Gastrocnemius medialis (tissue), 4 donors: Measurements from ENCODE around the gene RASAL2. TPM values are rescaled to one million over a fixed set of nuclear protein-coding genes. Genes with fewer than 3 reads are reported as not detected.
A peak's percentile ranks its signal among the peaks of the same experiment; 100 is the strongest.

Experiments used
- ATAC-seq, 2 donors: fragments of 150-250 bp; one replicate each; pipeline ENCODE4 v1.9.1; 2016
- DNase-seq, 2 donors: peaks; one replicate each; pipeline ENCODE4 v3.0.0-alpha.2; 2019
- H3K27ac ChIP-seq, 4 donors: fragments of 200-600 bp; sonication (generic); 1 replicate in 1 of 4; 2 replicates in 3 of 4; pipeline ENCODE4 v1.5.1; 2016 to 2018; ENCODE audit warnings: mild to moderate bottlenecking in 2 of 4, moderate library complexity in 1 of 4
- H3K27me3 ChIP-seq, 3 donors: fragments of 200-600 bp; sonication (generic) in 2 of 3; 1 replicate in 1 of 3; 2 replicates in 2 of 3; pipeline versions ENCODE4 v1.5.1 to v1.6.0; 2016 to 2019; ENCODE audit warnings: mild to moderate bottlenecking in 1 of 3, moderate library complexity in 1 of 3
- H3K36me3 ChIP-seq, 2 donors: fragments of 200-600 bp; sonication (generic) in 1 of 2; one replicate each; pipeline ENCODE4 v1.5.1; 2017 to 2018
- H3K4me1 ChIP-seq, 2 donors: fragments of 200-600 bp; sonication (generic) in 1 of 2; one replicate each; pipeline ENCODE4 v1.5.1; 2016 to 2017; ENCODE audit warnings: mild to moderate bottlenecking in 2 of 2
- H3K4me3 ChIP-seq, 4 donors: fragments of 200-600 bp; sonication (generic) in 3 of 4; 1 replicate in 1 of 4; 2 replicates in 3 of 4; pipeline ENCODE4 v1.5.1; 2016 to 2019; ENCODE audit warnings: mild to moderate bottlenecking in 2 of 4
- H3K9me3 ChIP-seq, 3 donors: fragments of 200-600 bp; sonication (generic) in 2 of 3; 1 replicate in 1 of 3; 2 replicates in 2 of 3; pipeline ENCODE4 v1.5.1; 2016 to 2019
- POLR2A ChIP-seq, 2 donors: fragments of 450-650 bp; IDR thresholded peaks; one replicate each; pipeline ENCODE4 v1.6.1; 2017; ENCODE audit warnings: antibody characterized with exemption in 2 of 2, mild to moderate bottlenecking in 2 of 2, moderate library complexity in 2 of 2
- in situ Hi-C, 4 donors: fragments of 200-750 bp; cut with MboI; loops; one replicate each; pipeline versions ENCODE4 v1.15.0 to v1.8.0; 2017; ENCODE audit warnings: low sequenced_read_pairs in 4 of 4
- intact Hi-C: fragments of 100-400 bp; cut with DNase I; formaldehyde crosslinking; loops from one replicate; pipeline ENCODE4 v1.15.1; 2023; ENCODE audit warnings: low total_unique reads
- total RNA-seq, 4 donors: library from RNA; depleted of rRNA; stranded (reverse); fragments of >200 nt; gene quantifications; one replicate each; pipeline versions ENCODE4 v1.1.0 to v1.2.3, GENCODE V29; 2016
- TF ChIP-seq, protein P1 (sequence below), 5 experiments: fragments of 450-650 bp in 3 of 5; fragments of 200-600 bp in 2 of 5; sonication (generic) in 2 of 5; IDR thresholded peaks in 4 of 5; conservative IDR thresholded peaks in 1 of 5; 1 replicate in 4 of 5; 2 replicates in 1 of 5; pipeline ENCODE4 v1.5.1; 2016 to 2019; ENCODE audit warnings: antibody characterized with exemption in 5 of 5, mild to moderate bottlenecking in 3 of 5, moderate library complexity in 3 of 5

The RASAL2 gene
- total RNA-seq, 4 donors from 2014 or later = 7.6 to 13.4 (median 8.8) TPM

DNA sequence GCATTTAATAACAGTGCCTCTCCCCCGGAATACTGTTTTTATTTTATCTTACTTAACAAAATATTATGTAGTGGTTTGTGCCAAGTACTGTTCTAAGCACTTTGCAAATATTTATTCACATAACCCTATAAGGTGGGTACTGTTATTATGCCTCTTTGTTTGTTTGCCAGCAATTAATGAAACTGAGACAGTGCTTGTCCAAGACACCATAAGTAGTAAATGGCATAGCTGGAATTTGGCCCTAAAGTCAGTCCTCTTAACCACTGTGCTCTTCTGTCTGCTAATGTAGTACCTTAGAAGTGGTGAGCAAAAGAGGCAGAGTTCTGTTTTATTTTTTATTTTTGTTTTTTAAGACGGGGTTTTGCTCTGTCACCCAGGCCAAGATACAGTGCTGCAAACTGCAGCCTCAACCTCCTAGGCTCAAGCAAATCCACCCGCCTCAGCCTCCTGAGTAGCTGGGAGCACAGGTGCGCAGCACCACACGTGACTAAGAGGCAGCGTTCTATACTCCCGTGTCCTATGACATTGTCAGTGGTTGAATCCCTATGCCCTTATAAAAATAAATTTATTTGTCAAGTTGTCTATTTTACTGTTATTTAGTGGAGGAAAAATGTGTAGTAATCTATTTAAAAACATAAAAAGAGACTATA, 237.1 kb downstream of the RASAL2 start:
- no peaks in the 10 kb centered on the region for H3K36me3 ChIP-seq
- in situ Hi-C loops = loop anchor here in 1 of 4 donors (25.0 kb wide), 1 partner anchor 681 kb away; no protein-coding TSS in a partner anchor
- TF ChIP-seq, protein P1, sequence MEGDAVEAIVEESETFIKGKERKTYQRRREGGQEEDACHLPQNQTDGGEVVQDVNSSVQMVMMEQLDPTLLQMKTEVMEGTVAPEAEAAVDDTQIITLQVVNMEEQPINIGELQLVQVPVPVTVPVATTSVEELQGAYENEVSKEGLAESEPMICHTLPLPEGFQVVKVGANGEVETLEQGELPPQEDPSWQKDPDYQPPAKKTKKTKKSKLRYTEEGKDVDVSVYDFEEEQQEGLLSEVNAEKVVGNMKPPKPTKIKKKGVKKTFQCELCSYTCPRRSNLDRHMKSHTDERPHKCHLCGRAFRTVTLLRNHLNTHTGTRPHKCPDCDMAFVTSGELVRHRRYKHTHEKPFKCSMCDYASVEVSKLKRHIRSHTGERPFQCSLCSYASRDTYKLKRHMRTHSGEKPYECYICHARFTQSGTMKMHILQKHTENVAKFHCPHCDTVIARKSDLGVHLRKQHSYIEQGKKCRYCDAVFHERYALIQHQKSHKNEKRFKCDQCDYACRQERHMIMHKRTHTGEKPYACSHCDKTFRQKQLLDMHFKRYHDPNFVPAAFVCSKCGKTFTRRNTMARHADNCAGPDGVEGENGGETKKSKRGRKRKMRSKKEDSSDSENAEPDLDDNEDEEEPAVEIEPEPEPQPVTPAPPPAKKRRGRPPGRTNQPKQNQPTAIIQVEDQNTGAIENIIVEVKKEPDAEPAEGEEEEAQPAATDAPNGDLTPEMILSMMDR (IDR thresholded peaks at IDR 0.05 in 4 of 5, conservative IDR thresholded peaks at IDR 0.05 in 1 of 5) = no peak
- no peak for TF ChIP-seq POLR2A (IDR thresholded peaks at IDR 0.05)
- no peak for DNase-seq
- H3K27me3 ChIP-seq = no peaks in the 10 kb centered on the region
- no peak overlapping the region for H3K4me3 ChIP-seq
- peaks cover 29 to 39% of the 10 kb centered on the region in 2 donors for H3K4me1 ChIP-seq
- H3K9me3 ChIP-seq = no peaks in the 10 kb centered on the region
- peak in 1 of 2 donors; percentile 44 for ATAC-seq
- H3K27ac ChIP-seq = peak overlapping the region in 3 of 4 donors; percentile 58 to 70 (median 70)
- intact Hi-C loops = no loop called here

DNA sequence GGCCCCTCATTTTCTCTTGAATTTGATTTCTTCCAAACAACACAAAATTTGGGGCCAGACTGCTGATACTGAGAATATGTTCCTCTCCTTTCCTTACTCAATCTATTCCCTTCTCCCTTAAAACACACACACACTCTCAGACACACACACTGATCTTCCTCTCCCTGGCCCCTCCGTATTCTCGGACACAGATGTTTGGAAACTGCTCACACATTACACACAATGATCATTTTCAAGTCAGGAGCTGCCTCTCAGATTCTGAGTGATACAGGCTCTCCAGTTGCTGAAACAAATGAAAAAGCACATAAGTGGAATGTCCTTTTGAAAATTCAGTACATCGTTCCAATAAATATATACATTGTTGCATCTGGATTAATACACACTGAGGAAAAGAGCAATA, 241.5 kb downstream of the RASAL2 start:
- Histone ChIP-seq H3K4me3 (no peak overlapping the region), H3K9me3 (no peaks in the 10 kb centered on the region), H3K36me3 (no peaks in the 10 kb centered on the region), H3K27me3 (no peaks in the 10 kb centered on the region), H3K4me1 (peaks cover 26 to 36% of the 10 kb centered on the region in 2 donors), H3K27ac (no peak overlapping the region)
- no peak for DNase-seq
- in situ Hi-C loops (loop anchor here in 1 of 4 donors (25.0 kb wide), 1 partner anchor 677 kb away; no protein-coding TSS in a partner anchor), intact Hi-C loops (no loop called here)
- ATAC-seq = no peak
- TF ChIP-seq, protein P1 (IDR thresholded peaks at IDR 0.05 in 4 of 5, conservative IDR thresholded peaks at IDR 0.05 in 1 of 5) = no peak
- no peak for TF ChIP-seq POLR2A (IDR thresholded peaks at IDR 0.05)

DNA sequence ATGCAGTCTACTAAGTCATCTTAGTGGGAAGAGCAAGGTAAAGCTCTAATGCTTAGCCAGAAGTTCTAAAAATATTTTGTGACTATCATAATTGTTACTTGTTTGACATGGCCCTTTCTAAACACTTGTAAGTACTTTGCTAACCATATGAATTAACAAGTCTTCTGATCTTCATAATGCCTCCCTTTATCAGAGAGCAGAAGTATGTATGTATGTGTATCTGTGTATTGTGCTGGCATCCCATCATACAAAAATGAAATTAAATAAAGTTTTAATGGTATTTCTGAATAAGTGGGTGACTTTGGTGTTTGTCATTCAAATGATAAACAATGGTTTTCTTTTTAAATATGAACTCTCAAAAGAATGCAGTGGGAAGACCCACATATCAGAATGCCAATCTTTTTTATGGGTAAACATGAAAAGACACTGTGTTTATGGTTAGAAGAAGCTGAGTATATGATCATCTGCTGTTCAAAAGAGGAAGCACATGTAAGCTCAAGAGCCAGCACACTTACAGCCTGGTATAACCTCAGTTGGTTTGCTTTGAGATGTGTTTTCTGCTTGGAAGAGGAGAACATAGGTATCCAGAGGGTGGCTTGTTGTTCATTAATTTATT, 243.3 kb downstream of the RASAL2 start:
- Histone ChIP-seq H3K4me1 (peaks cover 39 to 42% of the 10 kb centered on the region in 2 donors), H3K27me3 (no peaks in the 10 kb centered on the region), H3K36me3 (no peaks in the 10 kb centered on the region), H3K27ac (peak overlapping the region in 1 of 4 donors; percentile 9), H3K9me3 (no peaks in the 10 kb centered on the region), H3K4me3 (no peak overlapping the region)
- TF ChIP-seq, protein P1 (IDR thresholded peaks at IDR 0.05 in 4 of 5, conservative IDR thresholded peaks at IDR 0.05 in 1 of 5) = no peak
- TF ChIP-seq POLR2A (IDR thresholded peaks at IDR 0.05) = no peak
- DNase-seq (no peak), ATAC-seq (no peak)
- in situ Hi-C loops = loop anchor here in 1 of 4 donors (25.0 kb wide), 1 partner anchor 675 kb away; no protein-coding TSS in a partner anchor
- intact Hi-C loops = no loop called here

GRCh38 chr1:178339834-178340233, 245.9 kb downstream of the RASAL2 start:
- DNase-seq = no peak
- H3K4me1 ChIP-seq = peaks cover 62 to 66% of the 10 kb centered on the region in 2 donors
- H3K36me3 ChIP-seq = no peaks in the 10 kb centered on the region
- intact Hi-C loops = loop anchor here (10.0 kb wide), 1 partner anchor 195 kb away; no protein-coding TSS in a partner anchor
- peak overlapping the region; percentile 76 to 84 (median 82) for H3K27ac ChIP-seq
- TF ChIP-seq, protein P1 (IDR thresholded peaks at IDR 0.05 in 4 of 5, conservative IDR thresholded peaks at IDR 0.05 in 1 of 5) = no peak
- TF ChIP-seq POLR2A (IDR thresholded peaks at IDR 0.05) = no peak
- no peaks in the 10 kb centered on the region for H3K27me3 ChIP-seq
- H3K4me3 ChIP-seq = peak overlapping the region in 1 of 4 donors; percentile 48
- in situ Hi-C loops = loop anchor here in 1 of 4 donors (25.0 kb wide), 1 partner anchor 672 kb away; no protein-coding TSS in a partner anchor
- H3K9me3 ChIP-seq = no peaks in the 10 kb centered on the region
- peak; percentile 9 to 45 for ATAC-seq
